ENCODE data around the gene KAT2A.

DNA sequence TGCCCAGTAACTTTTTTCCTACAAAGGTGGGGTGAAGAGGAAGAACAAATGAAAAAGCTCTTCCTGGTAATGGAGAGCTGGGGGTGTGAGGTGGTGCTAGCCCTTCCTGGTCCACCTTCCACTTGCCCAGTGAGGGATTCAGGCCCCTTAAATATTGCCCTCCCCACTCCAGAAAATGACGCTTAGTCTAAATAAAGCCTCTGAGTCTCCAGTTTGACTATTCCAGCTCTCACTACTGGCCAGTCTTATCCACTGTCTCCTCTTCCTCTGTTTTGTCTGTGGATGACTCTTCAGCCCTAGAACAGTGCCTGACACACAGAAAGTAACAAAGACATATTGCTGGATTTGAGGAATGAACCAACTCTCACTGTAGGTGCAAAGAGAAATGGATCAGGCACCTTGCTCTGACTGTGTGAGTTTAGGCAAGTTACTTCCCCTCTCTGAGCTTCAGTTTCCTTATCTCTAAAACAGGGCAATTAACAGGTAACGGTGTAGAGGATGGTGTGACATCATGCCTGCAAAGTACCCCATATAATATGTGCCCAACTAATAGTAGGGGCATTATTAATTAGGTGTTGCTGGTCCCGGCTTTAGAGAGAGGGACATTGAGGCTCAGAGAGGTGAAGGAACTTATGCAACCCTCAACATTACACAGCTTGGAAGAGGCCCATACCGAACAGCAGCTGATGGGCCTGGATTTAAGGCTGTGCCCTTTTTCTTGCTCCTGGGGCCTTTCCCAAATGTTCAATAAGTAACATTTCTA lies 44.2 kb downstream of the KAT2A start:
- TF ChIP-seq POLR2AphosphoS5 (IDR thresholded peaks at IDR 0.05; ENCODE audit: low read depth, low read length) (no peak), TAF1 (IDR thresholded peaks at IDR 0.05; ENCODE audit: borderline replicate concordance, insufficient read depth, low read length) (no peak), SIN3A (IDR thresholded peaks at IDR 0.05; ENCODE audit: borderline replicate concordance, insufficient read depth, low read length) (no peak), FOXP2 (optimal IDR thresholded peaks at IDR 0.05; ENCODE audit: borderline replicate concordance, extremely low read depth, extremely low read length, insufficient read depth) (no peak)
- TF ChIP-seq, protein P1, sequence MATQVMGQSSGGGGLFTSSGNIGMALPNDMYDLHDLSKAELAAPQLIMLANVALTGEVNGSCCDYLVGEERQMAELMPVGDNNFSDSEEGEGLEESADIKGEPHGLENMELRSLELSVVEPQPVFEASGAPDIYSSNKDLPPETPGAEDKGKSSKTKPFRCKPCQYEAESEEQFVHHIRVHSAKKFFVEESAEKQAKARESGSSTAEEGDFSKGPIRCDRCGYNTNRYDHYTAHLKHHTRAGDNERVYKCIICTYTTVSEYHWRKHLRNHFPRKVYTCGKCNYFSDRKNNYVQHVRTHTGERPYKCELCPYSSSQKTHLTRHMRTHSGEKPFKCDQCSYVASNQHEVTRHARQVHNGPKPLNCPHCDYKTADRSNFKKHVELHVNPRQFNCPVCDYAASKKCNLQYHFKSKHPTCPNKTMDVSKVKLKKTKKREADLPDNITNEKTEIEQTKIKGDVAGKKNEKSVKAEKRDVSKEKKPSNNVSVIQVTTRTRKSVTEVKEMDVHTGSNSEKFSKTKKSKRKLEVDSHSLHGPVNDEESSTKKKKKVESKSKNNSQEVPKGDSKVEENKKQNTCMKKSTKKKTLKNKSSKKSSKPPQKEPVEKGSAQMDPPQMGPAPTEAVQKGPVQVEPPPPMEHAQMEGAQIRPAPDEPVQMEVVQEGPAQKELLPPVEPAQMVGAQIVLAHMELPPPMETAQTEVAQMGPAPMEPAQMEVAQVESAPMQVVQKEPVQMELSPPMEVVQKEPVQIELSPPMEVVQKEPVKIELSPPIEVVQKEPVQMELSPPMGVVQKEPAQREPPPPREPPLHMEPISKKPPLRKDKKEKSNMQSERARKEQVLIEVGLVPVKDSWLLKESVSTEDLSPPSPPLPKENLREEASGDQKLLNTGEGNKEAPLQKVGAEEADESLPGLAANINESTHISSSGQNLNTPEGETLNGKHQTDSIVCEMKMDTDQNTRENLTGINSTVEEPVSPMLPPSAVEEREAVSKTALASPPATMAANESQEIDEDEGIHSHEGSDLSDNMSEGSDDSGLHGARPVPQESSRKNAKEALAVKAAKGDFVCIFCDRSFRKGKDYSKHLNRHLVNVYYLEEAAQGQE (IDR thresholded peaks at IDR 0.05; ENCODE audit: insufficient read depth in 1 of 2, low read depth in 2 of 2, low read length in 2 of 2), result no peak
